GM23338 (cell line): Measurements from ENCODE around the gene MED17. TPM values are rescaled to one million over a fixed set of nuclear protein-coding genes. Genes with fewer than 3 reads are reported as not detected.

Experiments used
- ATAC-seq: fragments of 200-7000 bp; cut with Tn5 transposase; 3 replicates; pipeline ENCODE4 v1.9.1; 2020
- DNase-seq: peaks from one replicate; pipeline ENCODE4 v3.0.0-alpha.2; 2015; ENCODE audit warnings: low spot score
- H2AFZ ChIP-seq: fragments of 200-600 bp; sonication (generic); 2 replicates; pipeline ENCODE4 v1.8.0; 2016; ENCODE audit warnings: antibody characterized with exemption, mild to moderate bottlenecking, moderate library complexity
- H3F3A ChIP-seq: fragments of 200-600 bp; sonication (generic); replicated peaks from 2 replicates; pipeline ENCODE4 v1.8.0; 2017; ENCODE audit warnings: antibody characterized with exemption, mixed run types, low read depth
- H3K27ac ChIP-seq: fragments of 200-600 bp; sonication (generic); 2 replicates; pipeline ENCODE4 v1.6.1; 2016; ENCODE audit warnings: low read depth
- H3K27me3 ChIP-seq: fragments of 200-600 bp; sonication (generic); 2 replicates; pipeline ENCODE4 v1.8.0; 2016; ENCODE audit warnings: mild to moderate bottlenecking, mixed run types, moderate library complexity; ENCODE audit not compliant: insufficient read depth
- H3K36me3 ChIP-seq: fragments of 200-600 bp; sonication (generic); 2 replicates; pipeline ENCODE4 v1.8.0; 2016; ENCODE audit warnings: mild to moderate bottlenecking; ENCODE audit not compliant: insufficient read depth
- H3K4me1 ChIP-seq: fragments of 200-600 bp; sonication (generic); 2 replicates; pipeline ENCODE4 v1.8.0; 2016; ENCODE audit warnings: mild to moderate bottlenecking, moderate library complexity; ENCODE audit not compliant: insufficient read depth
- H3K4me2 ChIP-seq: fragments of 200-600 bp; sonication (generic); 2 replicates; pipeline ENCODE4 v1.7.1; 2017; ENCODE audit warnings: mixed run types
- H3K4me3 ChIP-seq: fragments of 200-600 bp; sonication (generic); 2 replicates; pipeline ENCODE4 v1.6.1; 2016; ENCODE audit warnings: mixed run types
- H3K79me2 ChIP-seq: fragments of 200-600 bp; sonication (generic); replicated peaks from 2 replicates; pipeline ENCODE4 v1.8.0; 2017; ENCODE audit warnings: mild to moderate bottlenecking; ENCODE audit not compliant: insufficient read depth
- H3K9me2 ChIP-seq: fragments of 200-600 bp; sonication (generic); 2 replicates; pipeline ENCODE4 v1.8.0; 2017; ENCODE audit not compliant: insufficient read depth
- H4K20me1 ChIP-seq: fragments of 200-600 bp; sonication (generic); replicated peaks from 2 replicates; pipeline ENCODE4 v1.8.0; 2017; ENCODE audit warnings: mild to moderate bottlenecking; ENCODE audit not compliant: insufficient read depth
- H3K27ac Mint-ChIP-seq: 2 replicates; pipeline ENCODE4 v1.8.0; 2020; ENCODE audit warnings: inconsistent platforms, mild to moderate bottlenecking, moderate library complexity, mixed read lengths
- H3K27me3 Mint-ChIP-seq: 3 replicates; pipeline ENCODE4 v1.8.0; 2022; ENCODE audit warnings: low read depth, mild to moderate bottlenecking, moderate library complexity, mixed read lengths, inconsistent platforms; ENCODE audit not compliant: insufficient read depth, poor library complexity
- H3K36me3 Mint-ChIP-seq: 3 replicates; pipeline ENCODE4 v1.8.0; 2021; ENCODE audit warnings: low read depth, mild to moderate bottlenecking, inconsistent platforms, moderate library complexity, mixed read lengths
- H3K4me1 Mint-ChIP-seq: 3 replicates; pipeline ENCODE4 v1.8.0; 2020; ENCODE audit warnings: mild to moderate bottlenecking, inconsistent platforms, mixed read lengths
- H3K4me3 Mint-ChIP-seq: 3 replicates; pipeline ENCODE4 v1.8.0; 2021; ENCODE audit warnings: moderate library complexity, mild to moderate bottlenecking, inconsistent platforms, mixed read lengths
- H3K9me3 Mint-ChIP-seq: 3 replicates; pipeline ENCODE4 v1.8.0; 2020; ENCODE audit warnings: moderate library complexity, mild to moderate bottlenecking, inconsistent platforms, mixed read lengths
- EZH2 ChIP-seq: fragments of 200-600 bp; sonication (generic); IDR thresholded peaks from one replicate; pipeline ENCODE4 v1.8.0; 2017; ENCODE audit warnings: antibody characterized with exemption, mild to moderate bottlenecking, low read depth; ENCODE audit not compliant: unreplicated experiment
- JUNB ChIP-seq: IDR thresholded peaks from one replicate; pipeline ENCODE4 v1.6.1; 2016; ENCODE audit warnings: antibody characterized with exemption; ENCODE audit not compliant: unreplicated experiment
- POLR2AphosphoS5 ChIP-seq: IDR thresholded peaks from 2 replicates; pipeline ENCODE4 v1.6.1; 2016; ENCODE audit warnings: antibody characterized with exemption, low read depth
- STAT1 ChIP-seq: IDR thresholded peaks from one replicate; pipeline ENCODE4 v1.6.1; 2016; ENCODE audit warnings: antibody characterized with exemption; ENCODE audit not compliant: unreplicated experiment
- ZNF114 ChIP-seq: fragments of 250-450 bp; sonication (Bioruptor Pico); IDR thresholded peaks from 2 replicates; pipeline ENCODE4 v1.5.0; 2020; ENCODE audit warnings: mild to moderate bottlenecking, moderate library complexity
- ZNF331 ChIP-seq: fragments of 250-450 bp; sonication (Bioruptor Pico); IDR thresholded peaks from 2 replicates; pipeline ENCODE4 v1.5.0; 2020; ENCODE audit warnings: low read depth, mild to moderate bottlenecking, moderate library complexity
- ZNF462 ChIP-seq: fragments of 250-450 bp; sonication (Bioruptor Pico); IDR thresholded peaks from 2 replicates; pipeline ENCODE4 v1.5.0; 2020; ENCODE audit warnings: mild to moderate bottlenecking, moderate library complexity
- polyA plus RNA-seq: library from polyadenylated mRNA; unstranded; fragments of >200 nt; fragmentation: Nextera tagmentation; extraction: Ambion mirVana; gene quantifications from 2 replicates; pipeline ENCODE4 v1.2.1, GENCODE V29; 2016
- total RNA-seq: library from RNA; depleted of rRNA; stranded (reverse); fragments of >200 nt; shearing (Covaris generic); gene quantifications from 2 replicates; pipeline ENCODE4 v1.2.3, GENCODE V29; 2014

Gene MED17
- total and polyA plus RNA-seq, 2 experiments from 2014 or later: 19.1 to 31.2 TPM

GRCh38 chr11:93738647-93739081, 45.4 kb upstream of the MED17 start (continued):
- TF ChIP-seq ZNF462 (CRISPR knock-in tag) (no peak), ZNF114 (CRISPR knock-in tag) (no peak), POLR2AphosphoS5 (peak; percentile 32; the same call in 1 of the 2 replicates), JUNB (no peak)

- Histone ChIP-seq H3K4me3 (peak overlapping the region; percentile 63), H3K4me1 (peaks cover 22% of the 10 kb centered on the region), H3K4me2 (peak overlapping the region; percentile 80), H3K9me2 (no peaks in the 10 kb centered on the region), H3K27ac (peak overlapping the region; percentile 90), H2AFZ (no peak overlapping the region), H3K27me3 (no peaks in the 10 kb centered on the region), H3K36me3 (peaks cover 48% of the 10 kb centered on the region), H3K79me2 (peaks cover 81% of the 10 kb centered on the region), H4K20me1 (peaks cover 40% of the 10 kb centered on the region), H3F3A (peaks cover 28% of the 10 kb centered on the region)
- H3K36me3 Mint-ChIP-seq: peaks cover 63% of the 10 kb centered on the region
- H3K4me3 Mint-ChIP-seq: peak overlapping the region; percentile 100
- DNase-seq (peak; percentile 70), ATAC-seq (peak; percentile 33)
- H3K27ac Mint-ChIP-seq: peak overlapping the region; percentile 100
- no peak for TF ChIP-seq JUNB
- no peak for TF ChIP-seq EZH2
- TF ChIP-seq ZNF114 (CRISPR knock-in tag): no peak
- no peak for TF ChIP-seq POLR2AphosphoS5
- no peak for TF ChIP-seq ZNF331 (CRISPR knock-in tag)
- no peak for TF ChIP-seq STAT1
- H3K9me3 Mint-ChIP-seq: peaks cover 7% of the 10 kb centered on the region; the same call in 2 of the 3 replicates
- peaks cover 42% of the 10 kb centered on the region for H3K4me1 Mint-ChIP-seq
- H3K27me3 Mint-ChIP-seq: peaks cover 22% of the 10 kb centered on the region
These were observed 43.9 kb upstream of the MED17 start for GRCh38 chr11:93740031-93740729.
